Karpas-422 (cell line): Measurements from ENCODE around the gene KRTAP4-11. TPM values are rescaled to one million over a fixed set of nuclear protein-coding genes. Genes with fewer than 3 reads are reported as not detected.

Source experiments
- total RNA-seq: library from RNA; depleted of rRNA; stranded (reverse); fragments of >200 nt; shearing (Covaris generic); gene quantifications from 2 replicates; pipeline ENCODE4 v1.2.3, GENCODE V29; 2014; ENCODE audit warnings: low replicate concordance; rRNA removed

The KRTAP4-11 gene
- total RNA-seq, 1 experiment from 2014 or later: not detected

Other genes starting within 250 kb of the KRTAP4-11 start
- not detected in 2 replicates for gene KRT20, start 233.1 kb downstream of the KRTAP4-11 start, total RNA-seq
- gene KRT23, start 180.7 kb downstream of the KRTAP4-11 start, total RNA-seq: not detected in 2 replicates
- gene KRT39, start 151.4 kb downstream of the KRTAP4-11 start, total RNA-seq: not detected in 2 replicates
- gene KRT40, start 134.0 kb downstream of the KRTAP4-11 start, total RNA-seq: not detected in 2 replicates
- gene KRTAP3-3, start 124.2 kb downstream of the KRTAP4-11 start, total RNA-seq: not detected in 2 replicates
- not detected in 2 replicates for gene KRTAP3-2, start 118.5 kb downstream of the KRTAP4-11 start, total RNA-seq
- gene KRTAP3-1, start 109.2 kb downstream of the KRTAP4-11 start, total RNA-seq: not detected in 2 replicates
- not detected in 2 replicates for gene KRTAP1-5, start 91.2 kb downstream of the KRTAP4-11 start, total RNA-seq
- gene KRTAP1-4, start 88.2 kb downstream of the KRTAP4-11 start, total RNA-seq: not detected in 2 replicates
- gene KRTAP1-3, start 83.5 kb downstream of the KRTAP4-11 start, total RNA-seq: not detected in 2 replicates
- gene KRTAP1-1, start 76.9 kb downstream of the KRTAP4-11 start, total RNA-seq: not detected in 2 replicates
- not detected in 2 replicates for gene KRTAP2-1, start 71.1 kb downstream of the KRTAP4-11 start, total RNA-seq
- not detected in 2 replicates for gene KRTAP2-2, start 63.1 kb downstream of the KRTAP4-11 start, total RNA-seq
- not detected in 2 replicates for gene KRTAP2-3, start 58.3 kb downstream of the KRTAP4-11 start, total RNA-seq
- gene KRTAP2-4, start 52.5 kb downstream of the KRTAP4-11 start, total RNA-seq: not detected in 2 replicates
- gene KRTAP4-7, start 34.2 kb downstream of the KRTAP4-11 start, total RNA-seq: not detected in 2 replicates
- gene KRTAP4-8, start 20.2 kb downstream of the KRTAP4-11 start, total RNA-seq: not detected in 2 replicates
- not detected in 2 replicates for gene KRTAP4-16, start 16.2 kb downstream of the KRTAP4-11 start, total RNA-seq
- not detected in 2 replicates for gene KRTAP4-9, start 13.0 kb downstream of the KRTAP4-11 start, total RNA-seq
- gene KRTAP4-12, start 5.8 kb upstream of the KRTAP4-11 start, total RNA-seq: not detected in 2 replicates
- not detected in 2 replicates for gene KRTAP4-6, start 22.2 kb upstream of the KRTAP4-11 start, total RNA-seq
- not detected in 2 replicates for gene KRTAP4-5, start 31.5 kb upstream of the KRTAP4-11 start, total RNA-seq
- gene KRTAP4-4, start 42.4 kb upstream of the KRTAP4-11 start, total RNA-seq: not detected in 2 replicates
- not detected in 2 replicates for gene KRTAP4-3, start 49.8 kb upstream of the KRTAP4-11 start, total RNA-seq
- not detected in 2 replicates for gene KRTAP4-2, start 59.8 kb upstream of the KRTAP4-11 start, total RNA-seq
- gene KRTAP4-1, start 66.5 kb upstream of the KRTAP4-11 start, total RNA-seq: not detected in 2 replicates
- not detected in 2 replicates for gene KRTAP9-1, start 71.5 kb upstream of the KRTAP4-11 start, total RNA-seq
- not detected in 2 replicates for gene KRTAP9-2, start 108.3 kb upstream of the KRTAP4-11 start, total RNA-seq
- not detected in 2 replicates for gene KRTAP9-3, start 114.1 kb upstream of the KRTAP4-11 start, total RNA-seq
- gene KRTAP9-8, start 119.6 kb upstream of the KRTAP4-11 start, total RNA-seq: not detected in 2 replicates
- gene KRTAP9-4, start 131.3 kb upstream of the KRTAP4-11 start, total RNA-seq: not detected in 2 replicates
- gene KRTAP9-9, start 137.0 kb upstream of the KRTAP4-11 start, total RNA-seq: not detected in 2 replicates
- not detected in 2 replicates for gene KRTAP9-6, start 147.0 kb upstream of the KRTAP4-11 start, total RNA-seq
- gene KRTAP9-7, start 157.3 kb upstream of the KRTAP4-11 start, total RNA-seq: not detected in 2 replicates
- gene KRTAP29-1, start 184.5 kb upstream of the KRTAP4-11 start, total RNA-seq: not detected in 2 replicates
- not detected in 2 replicates for gene KRTAP16-1, start 190.9 kb upstream of the KRTAP4-11 start, total RNA-seq
- 1.6 TPM in 1 of 2 replicates, not detected in the other for gene KRTAP17-1, start 197.3 kb upstream of the KRTAP4-11 start, total RNA-seq
- not detected in 2 replicates for gene KRT33A, start 232.5 kb upstream of the KRTAP4-11 start, total RNA-seq